HL-60 (cell line): ENCODE data around the gene SCUBE1.

ENCODE experiments used
- DNase-seq, 2 experiments: peaks; one replicate each; pipeline ENCODE4 v3.0.0-alpha.2; 2010 to 2020; ENCODE audit warnings: low read depth in 1 of 2, low spot score in 1 of 2
- H3K27ac ChIP-seq: fragments of 250-450 bp; sonication (Bioruptor Pico); replicated peaks from 2 replicates; pipeline ENCODE4 v1.5.1; 2020; ENCODE audit warnings: mild to moderate bottlenecking, moderate library complexity
- H3K27me3 ChIP-seq: fragments of 250-450 bp; sonication (Bioruptor Pico); 2 replicates; pipeline ENCODE4 v1.5.1; 2021; ENCODE audit warnings: mild to moderate bottlenecking, moderate library complexity; ENCODE audit not compliant: insufficient read depth, poor library complexity, severe bottlenecking
- H3K4me3 ChIP-seq: replicated peaks from 2 replicates; pipeline ENCODE4 v1.5.1; 2011; ENCODE audit warnings: mild to moderate bottlenecking, control low read depth, low read length; ENCODE audit not compliant: insufficient read depth
- CTCF ChIP-seq: IDR thresholded peaks from one replicate; pipeline ENCODE4 v1.5.1; 2011; ENCODE audit warnings: low read length, control low read depth, inconsistent platforms; ENCODE audit not compliant: insufficient read depth
- GABPA ChIP-seq: IDR thresholded peaks from 2 replicates; pipeline ENCODE4 v1.6.1; 2012; ENCODE audit warnings: low read depth
- POLR2AphosphoS5 ChIP-seq: IDR thresholded peaks from 2 replicates; pipeline ENCODE4 v1.6.1; 2012; ENCODE audit warnings: low read depth
- SPI1 ChIP-seq: IDR thresholded peaks from 2 replicates; pipeline ENCODE4 v1.6.1; 2012; ENCODE audit warnings: low read depth, mild to moderate bottlenecking, borderline replicate concordance
- TF ChIP-seq, protein P1 (sequence below): IDR thresholded peaks from 2 replicates; pipeline ENCODE4 v1.6.1; 2012; ENCODE audit warnings: low read depth; ENCODE audit not compliant: insufficient replicate concordance

Gene SCUBE1

DNA sequence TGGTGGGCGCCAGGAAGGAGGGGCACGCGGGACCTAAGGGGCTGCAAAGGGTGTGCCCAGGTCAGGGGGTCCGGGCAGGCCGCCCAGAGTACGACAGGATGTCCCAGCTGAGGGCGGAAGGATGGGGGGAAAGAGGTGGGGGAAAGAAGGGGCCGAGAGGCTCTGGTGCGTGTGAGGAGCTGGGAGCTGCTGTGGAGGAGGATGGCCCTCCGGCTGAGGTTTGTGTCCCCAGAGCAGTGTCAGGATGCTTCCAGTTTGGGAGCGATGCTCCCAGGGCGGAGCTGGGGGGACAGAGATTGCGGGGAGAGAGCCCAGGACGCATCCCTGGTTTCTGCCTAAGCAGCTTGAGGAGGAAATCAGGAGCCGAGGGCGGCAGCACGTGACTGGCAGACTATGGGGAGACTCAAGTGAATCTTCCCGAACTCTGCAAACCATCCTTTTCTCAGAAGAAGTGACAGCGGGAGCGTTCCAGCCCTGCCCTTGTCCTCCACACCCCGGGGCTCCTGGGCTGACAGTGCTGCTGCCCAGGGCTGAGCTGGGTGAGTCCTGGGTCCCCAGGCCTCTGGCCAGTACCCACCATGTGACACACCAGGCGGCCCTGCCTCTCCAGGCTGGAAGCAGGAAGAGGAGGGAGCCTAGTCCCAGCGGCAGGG lies 136.5 kb downstream of the SCUBE1 start:
- no peak overlapping the region for H3K4me3 ChIP-seq
- TF ChIP-seq, protein P1, sequence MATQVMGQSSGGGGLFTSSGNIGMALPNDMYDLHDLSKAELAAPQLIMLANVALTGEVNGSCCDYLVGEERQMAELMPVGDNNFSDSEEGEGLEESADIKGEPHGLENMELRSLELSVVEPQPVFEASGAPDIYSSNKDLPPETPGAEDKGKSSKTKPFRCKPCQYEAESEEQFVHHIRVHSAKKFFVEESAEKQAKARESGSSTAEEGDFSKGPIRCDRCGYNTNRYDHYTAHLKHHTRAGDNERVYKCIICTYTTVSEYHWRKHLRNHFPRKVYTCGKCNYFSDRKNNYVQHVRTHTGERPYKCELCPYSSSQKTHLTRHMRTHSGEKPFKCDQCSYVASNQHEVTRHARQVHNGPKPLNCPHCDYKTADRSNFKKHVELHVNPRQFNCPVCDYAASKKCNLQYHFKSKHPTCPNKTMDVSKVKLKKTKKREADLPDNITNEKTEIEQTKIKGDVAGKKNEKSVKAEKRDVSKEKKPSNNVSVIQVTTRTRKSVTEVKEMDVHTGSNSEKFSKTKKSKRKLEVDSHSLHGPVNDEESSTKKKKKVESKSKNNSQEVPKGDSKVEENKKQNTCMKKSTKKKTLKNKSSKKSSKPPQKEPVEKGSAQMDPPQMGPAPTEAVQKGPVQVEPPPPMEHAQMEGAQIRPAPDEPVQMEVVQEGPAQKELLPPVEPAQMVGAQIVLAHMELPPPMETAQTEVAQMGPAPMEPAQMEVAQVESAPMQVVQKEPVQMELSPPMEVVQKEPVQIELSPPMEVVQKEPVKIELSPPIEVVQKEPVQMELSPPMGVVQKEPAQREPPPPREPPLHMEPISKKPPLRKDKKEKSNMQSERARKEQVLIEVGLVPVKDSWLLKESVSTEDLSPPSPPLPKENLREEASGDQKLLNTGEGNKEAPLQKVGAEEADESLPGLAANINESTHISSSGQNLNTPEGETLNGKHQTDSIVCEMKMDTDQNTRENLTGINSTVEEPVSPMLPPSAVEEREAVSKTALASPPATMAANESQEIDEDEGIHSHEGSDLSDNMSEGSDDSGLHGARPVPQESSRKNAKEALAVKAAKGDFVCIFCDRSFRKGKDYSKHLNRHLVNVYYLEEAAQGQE, result no peak
- TF ChIP-seq POLR2AphosphoS5 (no peak), GABPA (no peak), SPI1 (no peak)
- H3K27me3 ChIP-seq, result no peaks in the 10 kb centered on the region
- DNase-seq, result no peak
- H3K27ac ChIP-seq, result no peak overlapping the region

DNA sequence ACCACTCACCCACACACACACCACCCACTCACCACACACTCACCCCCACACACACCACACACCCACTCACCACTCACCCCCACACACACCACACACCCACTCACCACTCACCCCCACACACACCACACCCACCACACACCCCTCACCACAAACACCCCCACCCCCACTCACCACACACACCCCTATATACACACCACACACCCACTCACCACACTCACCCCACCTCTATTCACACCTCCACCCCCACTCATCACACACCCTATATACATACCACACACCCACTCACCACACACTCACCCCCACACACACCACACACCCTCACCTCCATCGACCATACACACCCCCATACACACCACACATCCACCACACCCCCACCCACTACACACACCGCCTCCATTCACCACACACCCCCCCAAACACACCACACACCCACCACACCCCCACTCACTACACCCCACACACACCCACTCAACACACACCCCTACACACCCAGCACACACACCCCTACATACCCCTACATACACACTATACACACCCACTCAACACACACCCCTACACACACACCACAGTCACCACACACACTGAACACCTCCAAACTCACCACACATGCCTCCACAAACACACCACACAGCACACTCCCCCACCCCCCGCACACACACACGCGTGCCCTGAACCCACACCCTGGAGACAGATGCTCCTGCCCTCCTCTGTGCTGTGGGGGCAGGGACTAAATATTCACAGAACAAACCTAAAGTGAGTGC lies 137.2 kb downstream of the SCUBE1 start:
- TF ChIP-seq GABPA, result no peak
- no peak for TF ChIP-seq CTCF
- TF ChIP-seq POLR2AphosphoS5, result no peak
- no peak for TF ChIP-seq SPI1
- TF ChIP-seq, protein P1, result no peak
- Histone ChIP-seq H3K27ac (no peak overlapping the region), H3K27me3 (no peaks in the 10 kb centered on the region), H3K4me3 (no peak overlapping the region)
- no peak for DNase-seq

DNA sequence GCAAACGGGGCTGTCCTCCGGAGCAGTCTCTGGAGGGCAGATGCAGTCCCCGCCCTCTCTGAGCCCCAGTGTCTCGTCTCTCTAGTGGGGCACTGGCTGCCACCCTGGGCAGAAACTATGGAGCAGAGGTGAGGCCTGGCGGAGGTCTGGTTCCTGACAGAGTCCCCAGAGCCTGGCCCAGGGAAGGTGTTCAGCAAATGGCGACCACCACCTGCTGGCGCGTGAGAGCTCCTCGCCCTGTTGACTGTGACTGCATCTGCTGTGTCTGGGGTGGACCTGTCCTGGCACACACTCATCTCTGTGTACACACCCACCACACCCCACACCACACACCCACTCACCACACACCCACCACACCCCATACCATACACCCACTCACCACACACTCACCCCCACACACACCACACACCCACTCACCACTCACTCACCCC lies 137.9 kb downstream of the SCUBE1 start:
- Histone ChIP-seq H3K4me3 (no peak overlapping the region), H3K27me3 (no peaks in the 10 kb centered on the region), H3K27ac (no peak overlapping the region)
- TF ChIP-seq SPI1 (no peak), GABPA (no peak), POLR2AphosphoS5 (no peak), CTCF (no peak)
- TF ChIP-seq, protein P1, result no peak
- DNase-seq, result no peak
